GM21717 (cell line): ENCODE measurements around the gene C3orf33.

Experiments
- ATAC-seq: cut with Tn5 transposase; IDR thresholded peaks from one replicate; pipeline ENCODE4 v1.9.1; 2021; ENCODE audit warnings: mild to moderate bottlenecking, moderate library complexity; ENCODE audit not compliant: unreplicated experiment

C3orf33 gene

GRCh38 chr3:155743606-155744005 lies 62.5 kb downstream of the C3orf33 start:
- ATAC-seq = no peak

GRCh38 chr3:155742349-155742965 lies 63.6 kb downstream of the C3orf33 start:
- ATAC-seq = no peak

GRCh38 chr3:155741603-155742002 lies 64.5 kb downstream of the C3orf33 start:
- no peak for ATAC-seq

- ATAC-seq = no peak
Observed at GRCh38 chr3:155741101-155741500, 65.0 kb downstream of the C3orf33 start.

- ATAC-seq = no peak
Observed at GRCh38 chr3:155739154-155739553, 66.9 kb downstream of the C3orf33 start.

- no peak for ATAC-seq
Observed at GRCh38 chr3:155738580-155739076, 67.5 kb downstream of the C3orf33 start.

- ATAC-seq = peak; percentile 93
Observed at GRCh38 chr3:155737844-155738460, 68.1 kb downstream of the C3orf33 start.

GRCh38 chr3:155736381-155736780 lies 69.7 kb downstream of the C3orf33 start:
- ATAC-seq = no peak

- no peak for ATAC-seq
Observed at GRCh38 chr3:155730843-155731242, 75.2 kb downstream of the C3orf33 start.

- ATAC-seq = no peak
Observed at GRCh38 chr3:155727836-155728235, 78.2 kb downstream of the C3orf33 start.

GRCh38 chr3:155714295-155714718 lies 91.8 kb downstream of the C3orf33 start:
- no peak for ATAC-seq
